Measurements from ENCODE around the gene VWA8.
"Not testable (repeated sequence)": the region's sequence is repeated elsewhere in the genome, so short reads cannot be mapped to it uniquely, and the experiment has no call there.

The VWA8 gene

DNA sequence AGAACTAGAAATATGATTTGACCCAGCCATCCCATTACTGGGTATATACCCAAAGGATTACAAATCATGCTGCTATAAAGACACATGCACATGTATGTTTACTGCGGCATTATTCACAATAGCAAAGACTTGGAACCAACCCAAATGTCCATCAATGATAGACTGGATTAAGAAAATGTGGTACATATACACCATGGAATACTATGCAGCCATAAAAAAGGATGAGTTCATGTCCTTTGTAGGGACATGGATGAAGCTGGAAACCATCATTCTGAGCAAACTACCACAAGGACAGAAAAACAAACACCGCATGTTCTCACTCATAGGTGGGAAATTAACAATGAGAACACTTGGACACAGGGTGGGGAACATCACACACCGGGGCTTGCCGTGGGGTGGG is 38.0 kb downstream of the VWA8 start:
- DNase-seq (ENCODE audit: low read depth in 3 of 3) = not testable (repeated sequence)

DNA sequence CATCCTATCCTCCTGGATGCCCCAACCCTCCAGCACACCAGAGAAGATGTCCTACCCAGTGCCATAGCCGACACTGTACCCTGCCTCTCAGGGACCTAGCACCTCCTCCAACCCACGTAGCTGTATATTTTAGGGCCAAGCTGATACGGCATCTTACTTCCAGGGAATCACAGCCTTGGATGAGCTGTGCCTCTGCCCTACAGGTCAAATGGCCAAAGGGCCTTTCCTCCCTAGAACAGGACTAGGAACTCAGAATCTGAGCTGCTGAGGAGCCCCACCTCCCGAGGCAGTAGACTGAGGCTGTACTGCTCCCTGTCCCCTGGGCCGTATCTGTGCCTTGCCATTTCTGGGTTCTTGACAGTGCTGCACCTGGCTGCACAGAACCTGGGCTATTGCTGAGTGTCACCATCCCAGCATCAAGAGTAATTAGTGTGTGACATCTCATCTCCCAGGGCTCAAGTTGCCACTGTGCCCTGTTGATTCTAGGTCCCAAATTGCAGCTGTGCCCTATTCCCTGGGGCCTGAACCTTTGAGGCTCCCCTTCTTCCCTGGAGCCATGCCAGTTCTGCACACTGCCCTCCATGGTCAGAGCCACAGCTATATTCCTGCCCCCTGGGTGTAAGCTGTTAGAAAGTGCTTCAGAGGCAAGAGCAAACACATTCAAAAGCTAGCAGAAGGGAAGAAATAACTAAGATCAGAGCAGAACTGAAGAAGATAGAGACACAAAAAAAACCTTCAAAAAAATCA is 41.0 kb downstream of the VWA8 start:
- DNase-seq (ENCODE audit: low read depth in 3 of 3) = no peak

DNA sequence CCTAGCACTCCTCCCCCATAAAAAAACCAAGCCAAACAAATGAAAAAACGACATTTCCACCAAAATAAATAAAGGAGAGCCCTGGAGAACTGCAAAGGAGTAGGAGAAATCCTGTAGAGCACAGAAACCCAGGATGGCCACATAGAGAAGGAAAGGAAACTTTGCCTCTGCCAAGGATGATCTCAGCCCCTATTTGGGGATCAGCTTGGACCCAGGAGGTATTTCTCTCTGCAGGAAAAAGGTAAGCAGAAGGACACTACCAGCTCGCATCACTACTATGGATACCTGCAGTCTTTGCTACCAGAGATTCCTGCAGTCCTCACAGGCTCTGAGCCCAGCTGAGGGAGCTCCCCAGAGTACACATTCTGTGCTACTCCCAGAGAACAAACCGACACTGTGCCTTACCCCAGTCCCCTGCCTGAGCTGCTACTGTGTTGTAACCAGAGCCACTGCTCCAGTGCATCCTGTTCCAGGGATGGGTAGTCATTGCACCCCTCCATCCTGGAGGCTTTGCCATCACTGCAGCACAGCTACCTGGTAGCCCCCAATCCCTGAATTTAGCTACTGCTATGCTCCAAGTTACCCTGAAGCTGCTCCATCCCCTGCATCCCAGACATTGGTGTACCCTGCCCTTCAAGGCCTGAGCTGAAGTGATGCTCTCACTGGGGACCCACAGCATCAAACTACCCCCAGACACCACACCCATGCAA is 41.7 kb downstream of the VWA8 start:
- DNase-seq (ENCODE audit: low read depth in 3 of 3) = no peak

DNA sequence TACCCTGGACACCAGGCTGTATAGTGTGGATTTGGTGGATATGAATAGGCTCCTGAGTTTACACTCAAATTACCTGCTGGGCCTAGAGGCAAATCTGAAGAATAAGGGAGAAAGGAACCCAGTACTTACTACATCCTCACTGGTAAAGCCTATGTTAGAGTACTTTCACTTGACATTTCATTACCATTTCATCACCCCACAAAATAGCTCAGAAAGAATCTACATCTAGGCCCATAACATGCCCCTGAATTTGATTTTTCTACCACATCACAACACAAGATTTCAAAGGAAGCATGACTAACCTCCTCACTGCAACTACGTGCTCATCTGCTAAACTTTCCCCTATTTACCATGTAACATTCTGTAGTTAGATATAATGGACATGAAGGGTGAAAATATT is 43.3 kb downstream of the VWA8 start:
- DNase-seq (ENCODE audit: low read depth in 3 of 3) = no peak

DNA sequence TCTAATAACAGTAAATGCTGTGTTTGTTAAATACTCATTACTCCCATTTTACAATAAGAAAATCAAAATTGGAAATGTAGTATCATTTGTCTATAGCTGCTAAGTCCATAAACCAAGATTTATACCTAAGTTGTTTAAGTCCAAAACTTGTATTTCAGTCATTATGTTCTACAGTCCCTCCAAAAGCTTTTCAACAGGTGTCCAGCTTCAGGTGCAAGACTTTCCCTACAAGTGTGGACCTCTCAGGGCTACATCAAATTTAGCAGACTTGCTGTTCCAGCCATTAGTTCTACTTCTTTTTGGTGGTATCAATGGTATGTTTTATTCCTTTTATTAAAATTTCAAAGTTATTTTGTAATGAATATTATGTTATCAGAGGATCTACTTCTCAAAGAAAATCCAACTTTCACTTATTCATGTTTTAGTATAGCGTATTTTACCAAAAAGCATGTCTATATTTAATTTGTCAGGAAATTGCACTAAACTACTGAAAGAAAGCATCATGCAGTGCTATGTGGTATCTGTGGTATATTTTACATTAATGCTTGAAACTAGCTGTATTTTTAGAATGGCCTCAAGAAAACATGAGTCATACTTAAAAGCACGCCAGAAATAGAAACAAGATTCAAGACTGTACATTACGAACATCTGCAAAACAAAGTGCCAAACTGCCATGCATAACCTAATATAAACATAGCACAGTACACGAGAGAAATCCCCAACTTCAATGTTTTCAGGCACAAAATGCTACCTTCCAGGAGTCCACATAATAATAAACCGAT is 44.5 kb downstream of the VWA8 start:
- DNase-seq (ENCODE audit: low read depth in 3 of 3) = no peak

DNA sequence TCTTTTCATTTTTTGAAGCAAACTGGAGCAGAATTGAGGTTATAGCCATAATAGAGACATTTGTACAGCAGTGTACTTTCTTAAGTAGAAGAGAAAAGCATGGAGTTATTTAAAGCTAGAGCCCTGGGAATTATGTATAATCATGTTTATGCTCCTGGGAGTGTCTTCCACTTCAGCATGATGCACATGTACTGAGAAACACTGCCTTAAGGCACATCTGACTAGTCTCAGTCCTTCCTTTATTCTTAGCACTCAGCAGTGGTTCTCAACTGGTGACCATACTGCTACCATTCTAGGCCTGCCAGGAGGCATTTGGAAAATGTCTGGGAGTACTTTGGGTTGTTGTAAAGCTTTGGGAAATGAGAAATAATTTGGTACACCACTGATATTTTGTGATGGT is 45.8 kb downstream of the VWA8 start:
- no peak for DNase-seq (ENCODE audit: low read depth in 3 of 3)

DNA sequence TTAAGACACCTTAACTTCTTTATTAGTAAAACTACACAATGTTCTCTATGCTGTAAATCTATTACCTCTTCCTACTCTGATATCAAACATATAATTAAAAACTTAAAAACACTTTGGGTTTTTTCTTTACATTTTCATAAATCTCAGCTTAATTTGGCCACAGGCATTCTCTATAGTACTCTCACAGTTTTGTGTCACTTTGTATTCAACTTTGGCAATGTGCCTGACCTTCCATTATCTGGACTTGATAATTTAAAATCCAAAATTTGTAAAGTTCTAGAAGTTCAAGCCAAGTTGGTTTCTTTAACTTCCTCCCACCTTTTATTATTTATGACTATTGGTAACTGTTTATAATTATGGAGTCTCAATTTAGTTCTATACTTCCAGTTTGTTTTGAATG is 46.4 kb downstream of the VWA8 start:
- no peak for DNase-seq (ENCODE audit: low read depth in 3 of 3)

DNA sequence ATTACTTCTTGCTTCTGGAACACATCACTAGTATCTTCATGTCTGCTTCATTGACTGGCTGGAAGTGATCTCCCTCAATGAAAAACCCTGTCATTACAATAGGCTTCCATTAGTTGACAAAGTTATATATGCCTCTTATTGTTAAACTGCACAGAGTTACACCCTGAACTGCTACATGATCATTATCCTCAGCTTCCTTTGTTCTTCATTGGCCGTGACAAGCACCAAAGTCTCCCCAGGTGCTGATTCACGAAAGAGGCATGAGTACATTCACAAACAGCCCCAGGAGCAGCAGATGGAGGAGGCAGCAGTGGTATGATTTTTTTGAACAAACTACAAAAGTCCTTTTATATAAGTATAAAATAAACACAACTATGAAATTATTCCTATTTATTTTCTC is 51.4 kb downstream of the VWA8 start:
- DNase-seq (ENCODE audit: low read depth in 3 of 3) = no peak

DNA sequence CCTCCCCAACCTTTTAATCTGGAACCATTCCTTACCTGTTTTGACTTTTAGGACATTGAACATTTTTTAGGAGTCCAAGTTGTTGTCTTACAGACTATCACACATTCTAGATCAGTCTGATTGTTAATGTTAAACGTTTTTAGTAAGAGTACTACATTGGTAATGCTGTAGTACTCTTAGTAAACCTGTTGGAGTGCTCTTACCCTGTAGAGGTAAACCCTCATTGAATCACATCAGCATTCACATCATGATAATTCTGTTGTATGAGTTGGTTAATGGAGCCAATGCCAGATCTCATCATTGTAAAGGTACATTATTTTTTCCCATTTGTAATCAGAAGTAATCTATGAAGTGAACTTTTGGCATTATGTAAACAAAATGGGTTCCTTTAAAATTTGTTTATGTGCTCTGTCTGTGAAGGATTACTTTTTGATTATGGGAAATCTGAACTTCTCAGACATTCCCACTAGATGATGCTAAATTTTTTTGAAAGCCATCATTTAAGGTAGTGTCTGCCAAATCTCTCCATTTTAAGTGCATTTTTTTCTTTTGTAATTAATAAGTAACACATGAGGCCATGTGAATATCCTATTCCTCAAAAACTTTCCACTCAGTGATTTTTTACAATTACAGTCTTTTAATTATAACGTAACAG is 55.2 kb downstream of the VWA8 start:
- no peak for DNase-seq (ENCODE audit: low read depth in 3 of 3)

DNA sequence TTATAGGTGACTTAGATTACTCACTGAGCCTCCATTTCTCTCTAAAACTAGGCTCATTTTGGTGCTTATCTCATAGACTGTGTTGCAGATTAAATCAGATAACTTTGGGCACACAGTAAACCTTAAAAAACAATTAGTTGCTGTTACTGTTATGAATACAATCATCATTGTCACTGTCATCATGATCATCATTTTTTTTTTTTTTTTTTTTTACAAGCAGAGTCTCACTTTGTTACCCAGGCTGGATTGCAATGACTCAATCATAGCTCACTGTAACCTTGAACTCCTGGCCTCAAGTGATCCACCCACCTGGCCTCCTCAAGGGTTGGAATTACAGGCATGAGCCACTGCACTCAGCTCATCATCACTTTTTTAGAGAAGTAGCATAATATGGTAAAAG is 60.0 kb downstream of the VWA8 start:
- DNase-seq (ENCODE audit: low read depth in 3 of 3) = no peak

DNA sequence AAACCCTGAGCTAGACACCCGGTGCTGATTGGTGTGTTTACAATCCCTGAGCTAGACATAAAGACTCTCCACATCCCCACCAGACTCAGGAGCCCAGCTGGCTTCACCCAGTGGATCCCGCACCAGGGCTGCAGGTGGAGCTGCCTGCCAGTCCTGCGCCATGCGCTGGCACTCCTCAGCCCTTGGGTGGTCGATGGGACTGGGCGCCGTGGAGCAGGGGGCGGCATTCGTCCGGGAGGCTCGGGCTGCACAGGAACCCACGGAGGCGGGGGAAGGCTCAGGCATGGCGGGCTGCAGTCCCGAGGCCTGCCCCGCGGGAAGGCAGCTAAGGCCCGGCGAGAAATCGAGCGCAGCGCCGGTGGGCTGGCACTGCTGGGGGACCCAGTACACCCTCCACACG is 62.5 kb downstream of the VWA8 start:
- not testable (repeated sequence) for DNase-seq (ENCODE audit: low read depth in 3 of 3)

DNA sequence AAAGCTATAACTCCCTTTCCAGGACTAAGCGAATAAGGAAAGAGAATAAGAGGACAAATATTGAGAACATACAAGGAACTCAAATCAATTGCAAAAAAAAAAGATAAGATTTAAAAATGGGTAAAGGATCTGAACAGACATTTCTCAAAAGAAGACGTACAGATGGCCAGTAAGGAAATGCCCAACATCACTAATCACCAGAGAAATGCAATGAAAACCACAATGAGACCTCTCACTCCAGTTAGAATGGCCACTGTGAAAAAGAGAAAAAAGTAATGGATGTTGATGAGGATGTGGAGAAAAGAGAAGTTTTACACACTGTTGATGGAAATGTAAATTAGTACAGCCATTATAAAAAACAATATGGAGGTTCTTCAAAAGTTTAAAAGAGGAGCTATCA is 63.8 kb downstream of the VWA8 start:
- no peak for DNase-seq (ENCODE audit: low read depth in 3 of 3)

DNA sequence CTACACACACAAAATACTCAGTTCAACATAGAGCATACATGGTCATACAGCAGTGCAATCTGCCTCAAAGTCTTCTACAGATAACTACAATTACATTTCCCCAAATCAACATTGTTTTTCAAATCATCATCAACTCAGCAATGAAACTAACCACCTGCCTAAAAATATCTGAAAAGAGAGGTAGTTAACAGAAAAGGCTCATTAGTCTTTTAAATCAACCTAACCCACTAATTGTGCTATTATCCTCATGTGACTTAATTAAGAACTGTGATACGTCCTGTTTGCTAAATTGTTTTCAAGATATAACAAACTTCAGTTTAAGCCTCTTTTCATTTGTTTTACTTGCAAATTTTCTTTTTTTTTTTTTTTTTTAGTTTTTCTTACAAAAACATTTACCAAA is 65.4 kb downstream of the VWA8 start:
- no peak for DNase-seq (ENCODE audit: low read depth in 3 of 3)

DNA sequence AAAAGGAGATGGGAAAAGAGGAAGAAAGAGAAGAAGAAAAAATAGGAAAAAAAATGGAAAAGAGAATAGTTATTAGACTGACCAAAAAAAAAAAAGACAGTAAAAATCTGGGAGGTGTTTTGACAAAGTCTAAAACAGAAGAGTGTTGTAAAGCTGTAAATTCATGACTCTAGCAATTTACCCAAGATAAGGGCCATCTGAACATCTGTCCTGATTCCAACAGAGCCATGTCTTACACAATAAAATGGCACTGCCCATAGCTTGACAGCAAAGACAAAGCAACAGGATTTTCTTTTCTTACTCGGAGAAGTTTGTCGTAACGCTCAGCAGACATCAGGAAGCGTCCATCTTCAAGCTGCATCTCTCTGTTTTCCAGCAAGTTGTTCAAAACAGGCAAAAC is 69.8 kb downstream of the VWA8 start:
- DNase-seq (ENCODE audit: low read depth in 3 of 3) = no peak

DNA sequence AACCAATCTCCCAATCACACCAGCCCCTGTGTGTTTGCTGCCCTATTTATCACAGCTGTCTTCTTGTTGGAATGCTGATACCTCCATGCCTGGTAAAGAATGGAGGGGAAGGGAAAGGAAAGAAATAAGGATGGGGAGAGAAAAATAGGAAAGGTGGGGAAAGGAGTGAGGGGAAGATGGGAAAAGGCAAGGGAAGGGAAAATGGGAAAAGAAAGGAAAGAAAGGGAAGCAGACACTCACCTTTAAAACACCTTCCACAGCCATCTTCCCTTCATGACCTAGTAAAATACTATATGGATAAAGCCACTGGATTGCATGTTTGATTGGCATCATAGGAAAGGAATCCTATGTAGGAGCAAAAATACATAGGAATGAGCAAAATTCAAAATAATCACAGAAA is 77.8 kb downstream of the VWA8 start:
- no peak for DNase-seq (ENCODE audit: low read depth in 3 of 3)

DNA sequence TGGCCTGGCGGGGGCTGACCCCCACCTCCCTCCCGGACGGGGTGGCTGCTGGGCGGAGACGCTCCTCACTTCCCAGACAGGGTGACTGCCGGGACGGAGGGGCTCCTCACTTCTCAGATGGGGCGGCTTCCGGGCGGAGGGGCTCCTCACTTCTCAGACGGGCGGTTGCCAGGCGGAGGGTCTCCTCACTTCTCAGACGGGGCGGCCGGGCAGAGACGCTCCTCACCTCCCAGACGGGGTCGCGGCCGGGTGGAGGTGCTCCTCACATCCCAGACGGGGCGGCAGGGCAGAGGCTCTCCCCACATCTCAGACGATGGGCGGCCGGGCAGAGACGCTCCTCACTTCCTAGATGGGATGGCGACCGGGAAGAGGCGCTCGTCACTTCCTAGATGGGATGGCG is 79.0 kb downstream of the VWA8 start:
- DNase-seq (ENCODE audit: low read depth in 3 of 3) = not testable (repeated sequence)

DNA sequence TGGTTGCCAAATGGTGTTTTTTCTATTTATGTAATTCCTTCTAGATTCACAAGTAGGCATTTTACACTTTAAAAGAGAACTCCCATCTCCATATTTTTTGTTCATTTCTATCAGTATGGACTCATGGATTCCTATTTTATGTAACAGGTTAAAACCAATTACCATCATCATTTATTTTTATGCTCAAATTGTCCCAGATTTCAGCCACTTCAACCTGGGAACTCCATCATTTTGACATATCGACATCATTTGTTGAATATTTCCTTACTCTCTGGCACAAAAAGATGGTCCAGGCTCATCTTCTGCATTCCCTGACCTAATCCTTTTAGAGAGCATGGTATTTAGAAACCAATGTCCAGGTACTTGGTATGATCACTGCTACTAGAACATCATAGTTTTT is 79.9 kb downstream of the VWA8 start:
- DNase-seq (ENCODE audit: low read depth in 3 of 3) = no peak

DNA sequence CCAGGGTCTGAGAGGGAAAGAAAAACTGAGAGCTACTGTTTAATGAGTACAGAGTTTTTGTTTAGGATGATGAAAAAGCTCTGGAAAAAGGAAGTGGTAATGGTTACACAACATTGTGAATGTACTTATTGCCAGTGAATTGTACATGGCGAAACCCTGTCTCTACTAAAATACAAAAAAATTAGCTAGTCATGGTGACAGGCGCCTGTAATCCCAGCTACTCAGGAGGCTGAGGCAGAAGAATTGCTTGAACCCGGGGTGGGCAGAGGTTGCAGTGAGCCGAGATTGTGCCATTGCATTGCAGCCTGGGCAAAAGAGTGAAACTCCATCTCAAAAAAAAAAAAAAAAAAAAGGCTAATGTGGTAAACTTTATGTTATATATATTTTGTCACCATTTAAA is 96.3 kb downstream of the VWA8 start:
- DNase-seq (ENCODE audit: low read depth in 3 of 3) = no peak

DNA sequence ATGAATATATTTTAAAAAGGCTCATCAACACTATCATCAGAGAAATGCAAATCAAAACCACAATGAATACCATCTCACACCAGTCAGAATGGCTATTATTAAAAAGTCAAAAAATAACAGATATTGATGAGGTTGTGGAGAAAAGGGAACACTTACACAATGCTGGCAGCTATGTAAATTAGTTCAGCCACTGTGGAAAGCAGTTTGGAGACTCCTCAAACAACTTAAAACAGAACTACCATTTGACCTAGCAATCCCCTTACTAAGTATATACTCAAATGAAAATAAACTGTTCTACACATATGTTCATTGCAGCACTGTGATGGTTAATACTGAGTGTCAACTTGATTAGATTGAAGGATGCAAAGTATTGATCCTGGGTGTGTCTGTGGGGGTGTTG is 98.2 kb downstream of the VWA8 start:
- DNase-seq (ENCODE audit: low read depth in 3 of 3) = not testable (repeated sequence)

DNA sequence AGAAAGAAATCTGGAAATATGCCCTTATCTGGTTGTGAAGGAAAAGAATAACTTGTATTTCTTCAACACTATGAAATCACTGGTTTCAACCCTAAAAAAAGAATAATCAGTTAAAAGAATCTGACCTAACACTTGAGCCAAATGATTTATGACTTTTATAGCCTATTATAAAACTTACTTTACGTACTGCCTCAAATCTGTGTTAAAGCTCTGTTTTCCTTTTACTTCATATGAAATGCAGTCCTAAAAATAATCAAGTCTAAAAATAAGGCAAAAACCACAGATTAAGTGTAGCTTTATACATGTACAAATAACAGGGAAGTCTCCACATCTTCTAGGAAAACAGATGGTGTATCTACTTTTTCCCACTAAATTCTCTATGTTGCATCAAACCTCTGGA is 101.3 kb downstream of the VWA8 start:
- DNase-seq (ENCODE audit: low read depth in 3 of 3) = no peak

DNA sequence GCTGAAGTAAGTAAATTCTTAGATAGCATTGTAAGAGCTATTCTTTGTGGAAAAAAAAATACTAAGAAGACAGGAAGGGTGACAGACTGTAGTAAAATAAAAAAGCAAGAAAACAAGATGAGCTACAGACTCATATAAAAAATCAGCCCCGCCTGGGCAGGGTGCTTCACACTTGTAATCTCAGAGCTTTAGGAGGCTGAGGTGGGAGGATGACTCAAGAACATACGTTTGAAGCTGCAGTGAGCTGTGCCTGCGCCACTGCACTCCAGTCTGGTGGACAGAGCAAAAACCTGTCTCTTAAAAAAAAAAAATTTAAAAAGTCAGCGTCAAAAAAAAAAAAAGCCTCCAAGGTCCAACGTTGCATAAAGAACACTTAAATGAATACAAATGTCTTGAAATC is 102.1 kb downstream of the VWA8 start:
- no peak for DNase-seq (ENCODE audit: low read depth in 3 of 3)

DNA sequence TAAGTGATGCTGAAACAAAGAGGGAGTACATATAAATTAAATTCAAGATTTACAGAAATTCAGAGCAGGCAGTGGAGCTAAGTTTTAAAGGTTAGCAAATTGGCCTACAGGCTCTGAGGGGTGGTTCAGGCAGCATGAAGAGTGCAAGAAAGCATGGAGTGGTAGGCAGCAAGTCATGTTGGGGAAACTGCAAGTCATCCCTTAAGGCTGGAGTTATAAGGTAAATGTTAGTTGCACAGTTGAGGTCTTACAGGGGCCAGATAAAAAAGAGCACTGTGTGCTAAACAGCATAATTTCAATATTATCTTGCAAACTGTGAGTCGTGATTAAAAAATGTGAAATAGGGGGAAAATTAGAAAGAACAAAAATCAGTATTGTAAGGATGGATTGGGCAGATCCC is 106.2 kb downstream of the VWA8 start:
- no peak for DNase-seq (ENCODE audit: low read depth in 3 of 3)

Data from stimulated activated CD4-positive, alpha-beta T cell treated with anti-CD3 and anti-CD28 coated beads, TNF-alpha, amount 100 ng/mL, for 24 hours (primary cell).